ENCODE measurements around the gene IL27RA.

GRCh38 chr19:14031719-14032480 is at the start of gene IL27RA:
- peak; percentile 47 to 73 (median 62) for TF ChIP-seq CTCF (IDR thresholded peaks at IDR 0.05)
- TF ChIP-seq POLR2A (IDR thresholded peaks at IDR 0.05): peak in 1 of 2 donors; percentile 51

Measured in heart left ventricle (tissue), 13 donors.